PFSK-1 (cell line): ENCODE results near the gene ENPP5.

Source experiments
- POLR2AphosphoS5 ChIP-seq: IDR thresholded peaks from 2 replicates; pipeline ENCODE4 v1.6.1; 2012; ENCODE audit warnings: low read depth, mild to moderate bottlenecking, control low read depth, low read length, moderate library complexity
- REST ChIP-seq, 2 experiments: IDR thresholded peaks; 2 replicates each; pipeline versions ENCODE4 v1.6.1 to v1.8.0; 2011 to 2012; ENCODE audit warnings: low read depth in 2 of 2, low read length in 2 of 2, control low read depth in 1 of 2, inconsistent platforms in 1 of 2, mild to moderate bottlenecking in 1 of 2, moderate library complexity in 1 of 2; ENCODE audit not compliant: insufficient read depth in 1 of 2
- SIN3A ChIP-seq: IDR thresholded peaks from 2 replicates; pipeline ENCODE4 v1.6.1; 2012; ENCODE audit warnings: mild to moderate bottlenecking, low read length, moderate library complexity, borderline replicate concordance; ENCODE audit not compliant: insufficient read depth
- TAF1 ChIP-seq: IDR thresholded peaks from 2 replicates; pipeline ENCODE4 v1.6.1; 2012; ENCODE audit warnings: low read length, control low read depth, borderline replicate concordance; ENCODE audit not compliant: insufficient read depth

- no peak for TF ChIP-seq POLR2AphosphoS5
- no peak for TF ChIP-seq TAF1
- no peak for TF ChIP-seq REST (IDR thresholded peaks at IDR 0.05; ENCODE audit: insufficient read depth in 1 of 2, low read depth in 2 of 2, low read length in 2 of 2)
- TF ChIP-seq SIN3A, result no peak
These were observed 55.1 kb downstream of the ENPP5 start for GRCh38 chr6:46115634-46116033.
